SIG-M5 (cell line): ENCODE results near the gene CD99.
"Not testable (repeated sequence)": the region's sequence is repeated elsewhere in the genome, so short reads cannot be mapped to it uniquely, and the experiment has no call there.

ENCODE experiments used
- DNase-seq: peaks from one replicate; lab custom pipeline; 2025; lab: John Stamatoyannopoulos, UW

The CD99 gene

DNA sequence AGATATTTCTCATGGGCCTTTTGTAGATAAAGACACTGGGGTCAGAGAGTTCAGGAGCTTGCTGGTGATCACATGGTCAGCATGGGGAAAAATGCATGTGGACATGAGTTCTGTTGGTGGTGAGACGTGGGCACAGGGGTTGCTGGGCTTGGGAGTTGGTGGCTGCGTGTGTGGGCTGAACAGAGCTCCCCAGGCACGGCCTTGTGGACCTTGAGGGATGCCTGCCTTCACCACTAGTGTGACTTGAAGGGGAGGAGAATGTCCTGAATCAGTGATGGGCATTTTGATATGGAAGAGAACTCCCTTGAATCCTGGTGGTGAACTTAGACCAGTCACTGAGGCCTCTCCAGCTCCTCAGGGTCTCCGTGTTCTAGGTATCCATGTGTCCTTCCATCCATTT is 8.9 kb downstream of the CD99 start:
- no peak for DNase-seq

- DNase-seq = no peak
Measured at GRCh38 chrX:2700405-2701320, 9.6 kb downstream of the CD99 start.

GRCh38 chrX:2701600-2701999 is 10.5 kb downstream of the CD99 start:
- no peak for DNase-seq

DNA sequence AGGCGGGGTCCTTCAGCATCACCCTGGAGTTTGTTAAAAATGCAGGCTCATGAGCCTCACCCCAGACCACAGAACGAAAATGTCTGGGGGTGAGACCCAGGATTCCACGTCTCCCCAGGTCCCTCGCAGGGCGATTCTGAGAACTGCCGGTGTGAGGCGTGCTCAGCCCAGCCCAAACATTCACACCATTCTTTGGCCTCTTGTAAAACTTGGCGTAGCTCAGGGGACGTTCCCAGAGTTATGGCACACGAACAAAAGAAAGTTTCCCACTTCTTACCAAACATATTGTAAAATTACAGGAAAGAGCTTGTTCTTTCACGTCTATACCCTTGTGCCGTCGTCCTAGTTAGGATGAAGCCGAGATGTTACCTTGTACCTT is 12.9 kb downstream of the CD99 start:
- no peak for DNase-seq

- no peak for DNase-seq
Measured at GRCh38 chrX:2705046-2705832, 14.1 kb downstream of the CD99 start.

DNA sequence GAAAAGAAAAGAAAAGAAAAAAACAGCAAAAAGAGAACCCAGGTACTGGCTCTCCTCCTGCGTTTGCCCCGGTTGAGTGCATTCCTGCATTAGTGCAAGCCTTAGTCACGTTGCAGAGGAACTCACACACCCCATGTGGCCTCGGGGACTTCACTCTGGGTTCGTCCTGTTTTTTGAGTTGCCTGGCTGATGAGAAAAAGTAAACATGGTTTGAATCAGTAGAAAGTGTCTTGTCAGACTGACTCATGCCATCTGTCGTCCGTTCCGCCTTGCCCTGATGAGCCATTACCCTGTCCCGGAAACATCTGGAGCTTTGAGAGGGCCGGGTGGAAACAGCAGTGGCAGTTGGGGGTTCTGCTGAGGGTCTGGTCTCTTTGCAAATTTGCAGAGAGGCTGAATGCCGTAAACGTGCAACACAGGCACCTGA is 16.3 kb downstream of the CD99 start:
- DNase-seq = no peak

- no peak for DNase-seq
Measured at GRCh38 chrX:2708021-2708420, 16.9 kb downstream of the CD99 start.

- DNase-seq = no peak
Measured at GRCh38 chrX:2708592-2709188, 17.6 kb downstream of the CD99 start.

GRCh38 chrX:2709556-2709955 is 18.5 kb downstream of the CD99 start:
- no peak for DNase-seq

DNA sequence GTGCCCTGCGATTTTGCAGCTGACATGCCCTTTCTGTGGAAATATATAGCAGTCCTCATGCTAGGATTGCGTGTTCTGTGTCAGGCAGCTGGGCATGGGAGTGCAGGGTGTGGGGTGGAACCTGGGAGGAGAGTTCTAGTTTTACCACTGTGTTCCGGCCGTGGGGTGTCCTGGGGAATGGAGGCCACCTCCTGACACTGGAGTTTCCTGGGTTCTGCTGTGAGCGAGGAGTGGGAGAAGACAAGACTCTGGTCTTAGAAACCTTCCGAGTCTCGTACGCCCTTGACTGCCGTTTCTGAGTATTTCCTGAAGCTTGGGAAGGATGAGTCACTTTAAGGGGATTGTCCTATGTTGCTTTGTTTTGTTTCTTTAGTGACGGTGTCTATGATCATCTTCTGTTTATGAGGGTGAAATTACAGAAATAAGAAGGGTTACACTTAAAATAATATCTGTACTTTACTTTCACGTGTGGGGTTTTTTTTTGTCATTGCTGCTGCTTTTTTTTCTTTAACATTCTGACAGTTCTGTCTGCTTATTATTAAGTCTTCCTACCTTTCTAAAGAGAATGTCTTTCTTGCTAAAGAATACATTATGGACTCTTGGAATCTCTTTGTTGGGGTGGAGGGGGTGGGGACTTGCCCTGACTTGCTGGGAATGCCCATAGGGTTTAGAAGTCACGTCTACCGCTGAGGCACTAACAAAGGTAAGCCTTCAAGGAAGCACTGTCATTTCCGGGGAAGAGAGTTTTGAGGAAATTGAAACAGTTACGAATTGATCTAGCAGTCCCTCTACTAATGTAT is 19.1 kb downstream of the CD99 start:
- no peak for DNase-seq

DNA sequence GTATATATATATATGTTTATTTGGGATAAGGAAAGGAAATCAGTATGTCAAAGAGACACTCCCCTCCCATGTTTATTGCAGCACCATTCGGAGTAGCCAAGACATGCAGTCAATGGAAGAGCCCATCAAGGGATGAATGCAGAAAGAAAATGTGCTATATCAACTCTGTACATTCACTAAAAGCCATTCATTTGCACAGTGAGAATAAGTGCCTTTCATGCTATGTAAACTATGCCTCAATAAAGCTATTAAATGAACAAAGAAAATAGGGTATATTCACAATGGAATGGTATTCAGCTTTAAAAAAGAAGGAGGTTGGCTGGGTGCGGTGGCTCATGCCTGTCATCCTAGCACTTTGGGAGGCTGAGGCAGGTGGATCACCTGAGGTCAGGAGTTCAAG is 20.3 kb downstream of the CD99 start:
- DNase-seq = no peak

- DNase-seq = no peak
Measured at GRCh38 chrX:2712428-2712827, 21.3 kb downstream of the CD99 start.

GRCh38 chrX:2712890-2713840 is 22.1 kb downstream of the CD99 start:
- no peak for DNase-seq

GRCh38 chrX:2714551-2714950 is 23.5 kb downstream of the CD99 start:
- DNase-seq = no peak

DNA sequence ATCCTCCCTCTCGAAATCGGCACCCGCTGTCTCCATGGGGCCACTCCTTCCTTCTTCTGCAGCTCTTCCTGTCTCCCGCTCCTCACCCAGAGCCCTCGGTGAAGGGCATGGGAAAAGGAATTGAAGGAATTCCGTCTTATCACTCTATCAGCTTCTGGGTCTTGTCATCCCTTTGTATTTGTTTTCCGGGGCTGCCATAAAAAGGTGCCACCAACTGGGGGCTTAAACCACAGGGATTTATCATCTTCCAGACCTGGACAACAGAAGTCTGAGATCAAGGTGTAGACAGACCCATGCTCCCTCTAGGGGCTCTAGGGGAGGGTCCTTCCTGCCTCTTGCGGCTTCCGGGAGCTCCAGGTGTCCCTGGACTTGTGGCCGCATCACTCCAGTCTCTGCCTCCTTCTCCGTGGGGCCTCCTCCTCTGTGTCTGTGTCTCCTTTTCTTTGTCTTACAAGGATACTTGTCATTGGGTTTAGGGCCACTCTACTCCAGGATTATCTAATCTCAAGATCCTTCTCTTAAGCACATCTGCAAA is 24.0 kb downstream of the CD99 start:
- DNase-seq = no peak

DNA sequence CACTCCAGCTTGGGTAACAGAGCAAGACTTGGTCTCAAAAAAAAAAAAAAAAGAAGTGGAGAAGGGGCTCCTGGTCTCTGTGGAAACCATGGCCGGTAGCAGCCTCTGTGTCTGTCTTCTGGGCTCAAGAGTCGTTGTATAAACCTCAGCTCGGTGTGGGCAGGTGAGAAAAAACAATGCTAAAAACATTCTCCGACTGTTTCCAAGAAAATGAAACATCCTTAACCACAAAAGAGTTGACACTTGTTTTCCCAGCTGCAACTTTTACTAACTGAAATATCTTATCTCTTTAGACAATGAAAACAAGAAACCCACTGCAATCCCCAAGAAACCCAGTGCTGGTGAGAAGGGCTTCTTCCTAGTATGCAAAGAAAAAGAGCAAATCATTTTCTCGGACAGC is 26.2 kb downstream of the CD99 start:
- no peak for DNase-seq

GRCh38 chrX:2718821-2719220 is 27.7 kb downstream of the CD99 start:
- no peak for DNase-seq

GRCh38 chrX:2719774-2720447 is 28.8 kb downstream of the CD99 start:
- no peak for DNase-seq

- DNase-seq = no peak
Measured at GRCh38 chrX:2723286-2723879, 32.3 kb downstream of the CD99 start.

DNA sequence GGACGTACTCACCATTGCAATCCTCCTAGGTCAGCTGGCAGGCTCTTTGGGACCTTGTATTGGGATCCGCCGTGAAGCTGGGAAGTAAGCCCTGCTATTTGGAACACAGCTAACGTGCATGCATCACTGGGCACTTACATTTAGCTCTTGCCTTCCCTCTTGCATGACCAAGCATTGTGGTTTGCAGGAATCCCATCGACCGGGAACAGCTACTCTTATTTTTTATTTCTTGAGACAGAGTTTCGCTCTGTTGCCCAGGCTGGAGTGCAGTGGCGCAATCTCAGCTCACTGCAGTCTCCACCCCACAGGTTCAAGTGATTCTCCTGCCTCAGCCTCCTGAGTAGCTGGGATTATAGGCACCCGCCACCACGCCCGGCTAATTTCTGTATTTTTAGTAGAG is 36.2 kb downstream of the CD99 start:
- DNase-seq = not testable (repeated sequence)
